OCI-LY7 (cell line): ENCODE measurements around the gene SLC35F4.

Source experiments
- CTCF ChIP-seq: fragments of 200-600 bp; sonication (generic); conservative IDR thresholded peaks from 2 replicates; pipeline ENCODE4 v1.5.1; 2014; ENCODE audit warnings: mild to moderate bottlenecking, antibody characterized with exemption, low read length, moderate library complexity, mixed read lengths
- EZH2phosphoT487 ChIP-seq: fragments of 200-600 bp; sonication (generic); IDR thresholded peaks from 2 replicates; pipeline ENCODE4 v1.6.1; 2018; ENCODE audit warnings: low read depth, borderline replicate concordance, mild to moderate bottlenecking, mixed run types, antibody characterized with exemption, low read length, moderate library complexity, mixed read lengths

DNA sequence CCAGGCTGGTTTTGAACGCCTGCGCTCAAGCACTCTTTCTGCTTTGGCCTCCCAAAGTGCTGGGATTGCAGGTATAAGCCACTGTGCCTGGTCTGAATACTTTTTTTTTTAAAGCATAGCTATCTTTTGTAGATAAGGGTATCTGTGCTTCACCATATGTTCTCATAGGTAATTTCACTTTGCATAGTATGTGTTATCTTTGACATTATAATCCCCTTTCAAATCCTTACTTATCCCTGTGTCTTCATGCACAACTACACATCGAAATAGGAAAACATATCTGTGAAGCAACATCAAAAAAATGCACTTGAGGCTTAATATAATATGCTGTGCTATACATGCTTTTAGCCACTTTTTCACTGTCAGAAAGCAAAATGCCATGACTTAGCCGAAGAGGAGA, 94.1 kb downstream of the SLC35F4 start:
- no peak for TF ChIP-seq CTCF
- no peak for TF ChIP-seq EZH2phosphoT487
